GM19467 (cell line): ENCODE measurements around the gene CLSTN1.

ENCODE experiments used
- ATAC-seq: cut with Tn5 transposase; IDR thresholded peaks from one replicate; pipeline ENCODE4 v1.9.1; 2021; ENCODE audit warnings: mild to moderate bottlenecking, moderate library complexity; ENCODE audit not compliant: unreplicated experiment

The CLSTN1 gene

GRCh38 chr1:9689011-9689706 lies 134.6 kb downstream of the CLSTN1 start:
- ATAC-seq, result peak; percentile 37

GRCh38 chr1:9688599-9688998 lies 135.2 kb downstream of the CLSTN1 start:
- no peak for ATAC-seq

DNA sequence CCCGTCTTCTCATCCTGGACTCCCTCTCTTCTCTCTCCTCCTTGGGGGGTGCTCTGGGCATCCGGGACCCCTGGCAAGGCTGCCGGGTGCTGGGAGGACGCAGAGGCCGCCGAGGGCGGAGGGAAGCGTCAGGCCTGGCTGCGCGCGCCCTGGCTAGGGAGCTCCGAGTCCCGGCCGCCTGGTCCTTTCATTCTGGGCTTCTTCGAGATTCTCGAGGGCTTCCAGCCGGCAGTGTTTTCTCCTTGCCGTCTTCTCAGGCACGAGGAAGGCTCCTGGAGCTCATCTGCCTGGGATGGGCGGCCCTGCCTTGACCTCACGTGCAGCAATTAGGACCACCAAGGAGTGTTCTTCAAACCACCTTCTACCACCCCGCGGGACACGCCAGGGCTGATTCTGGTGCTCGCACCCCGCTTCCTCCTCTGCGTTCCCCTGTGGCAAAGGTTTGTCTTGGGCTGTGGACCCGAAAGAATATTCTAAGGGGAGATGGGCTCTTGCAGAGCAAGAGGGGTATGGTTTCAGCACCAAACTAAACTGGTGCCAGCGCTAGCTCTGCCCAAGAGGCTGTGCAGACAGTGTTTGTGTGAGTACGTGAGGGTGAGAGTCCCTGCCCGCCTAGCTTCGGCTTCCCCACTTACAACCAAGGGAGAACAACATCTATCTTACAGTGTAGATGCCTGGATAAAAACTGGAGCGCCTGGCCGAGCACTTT lies 135.7 kb downstream of the CLSTN1 start:
- no peak for ATAC-seq

GRCh38 chr1:9687120-9687873 lies 136.5 kb downstream of the CLSTN1 start:
- peak; percentile 39 for ATAC-seq

DNA sequence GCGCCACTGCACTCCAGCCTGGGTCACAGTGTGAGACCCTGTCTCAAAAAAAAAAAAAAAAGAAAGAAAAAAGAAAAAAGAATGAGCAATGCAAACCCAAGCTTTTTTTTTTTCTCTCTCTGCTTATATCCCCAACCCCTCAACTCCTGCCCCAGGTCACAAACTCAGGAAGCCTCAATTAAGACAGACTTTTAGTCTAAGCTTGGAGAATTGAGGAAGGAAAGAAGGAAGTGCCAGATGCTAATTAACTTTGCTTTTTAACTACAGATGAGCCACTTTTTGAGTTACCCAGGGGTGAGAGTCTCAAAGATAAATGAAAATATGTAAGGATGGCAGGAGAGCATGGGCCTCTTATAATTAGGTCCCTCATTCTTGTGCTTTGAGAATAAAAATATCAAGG lies 139.0 kb downstream of the CLSTN1 start:
- no peak for ATAC-seq

DNA sequence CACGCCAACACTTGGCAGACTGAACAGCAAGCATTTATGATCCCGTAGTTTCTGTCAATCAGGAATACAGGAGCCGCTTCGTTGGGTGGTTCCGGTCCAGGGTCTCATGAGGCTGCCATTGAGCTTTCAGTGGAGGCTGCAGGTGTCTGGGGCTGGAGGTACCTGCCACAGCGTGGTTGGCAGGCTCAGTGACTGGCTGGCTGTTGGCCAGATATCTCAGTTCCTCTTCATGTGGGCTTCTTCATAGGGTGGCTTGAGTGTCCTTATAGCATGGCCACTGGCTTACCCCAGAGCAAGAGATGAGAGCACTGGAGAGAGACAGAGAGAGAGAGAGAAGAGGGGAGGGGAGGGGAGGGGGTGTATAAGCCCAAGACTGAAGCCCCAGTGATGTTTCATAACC lies 142.9 kb downstream of the CLSTN1 start:
- no peak for ATAC-seq

DNA sequence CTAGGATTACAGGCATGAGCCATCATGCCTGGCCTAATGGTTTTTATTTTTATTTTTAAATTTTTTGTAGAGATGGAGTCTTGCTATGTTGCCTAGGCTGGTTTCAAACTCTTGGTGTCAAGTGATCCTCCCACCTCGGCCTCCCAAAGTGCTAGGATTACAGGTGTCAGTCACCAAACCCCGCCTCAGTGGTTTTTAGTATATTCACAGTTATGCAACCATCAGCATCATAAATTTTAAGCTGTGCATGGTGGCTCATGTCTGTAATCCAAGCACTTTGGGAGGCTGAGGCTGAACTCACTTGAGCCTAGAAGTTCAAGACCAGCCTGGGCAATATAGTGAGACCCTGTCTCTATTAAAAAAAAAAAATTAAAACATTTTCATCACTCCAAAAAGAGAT lies 143.7 kb downstream of the CLSTN1 start:
- ATAC-seq, result no peak
